Measurements from ENCODE around the gene TRIAP1. TPM values are rescaled to one million over a fixed set of nuclear protein-coding genes. Genes with fewer than 3 reads are reported as not detected.
A peak's percentile ranks its signal among the peaks of the same experiment; 100 is the strongest.

The TRIAP1 gene
- 10 to 100 TPM; 14.4 to 33.7 (median 28.0) TPM for total RNA-seq

GRCh38 chr12:120445911-120446843, at the start of gene TRIAP1, which contains the start of gene GATC:
Gene TRIAP1, minus strand, starts transcription at chr12:120446384. Its CDS starts 12 bp downstream, at chr12:120446372.
Gene GATC, plus strand, starts transcription at chr12:120446444. Its CDS starts 37 bp downstream, at chr12:120446481.
- ATAC-seq = peak; percentile 96 to 97
- TF ChIP-seq, protein P1, sequence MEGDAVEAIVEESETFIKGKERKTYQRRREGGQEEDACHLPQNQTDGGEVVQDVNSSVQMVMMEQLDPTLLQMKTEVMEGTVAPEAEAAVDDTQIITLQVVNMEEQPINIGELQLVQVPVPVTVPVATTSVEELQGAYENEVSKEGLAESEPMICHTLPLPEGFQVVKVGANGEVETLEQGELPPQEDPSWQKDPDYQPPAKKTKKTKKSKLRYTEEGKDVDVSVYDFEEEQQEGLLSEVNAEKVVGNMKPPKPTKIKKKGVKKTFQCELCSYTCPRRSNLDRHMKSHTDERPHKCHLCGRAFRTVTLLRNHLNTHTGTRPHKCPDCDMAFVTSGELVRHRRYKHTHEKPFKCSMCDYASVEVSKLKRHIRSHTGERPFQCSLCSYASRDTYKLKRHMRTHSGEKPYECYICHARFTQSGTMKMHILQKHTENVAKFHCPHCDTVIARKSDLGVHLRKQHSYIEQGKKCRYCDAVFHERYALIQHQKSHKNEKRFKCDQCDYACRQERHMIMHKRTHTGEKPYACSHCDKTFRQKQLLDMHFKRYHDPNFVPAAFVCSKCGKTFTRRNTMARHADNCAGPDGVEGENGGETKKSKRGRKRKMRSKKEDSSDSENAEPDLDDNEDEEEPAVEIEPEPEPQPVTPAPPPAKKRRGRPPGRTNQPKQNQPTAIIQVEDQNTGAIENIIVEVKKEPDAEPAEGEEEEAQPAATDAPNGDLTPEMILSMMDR (IDR thresholded peaks at IDR 0.05 in 4 of 5, conservative IDR thresholded peaks at IDR 0.05 in 1 of 5) = peak in 1 of 5 experiments; percentile 39
- peak; percentile 50 to 73 for TF ChIP-seq POLR2A (IDR thresholded peaks at IDR 0.05)
- intact Hi-C loops (cut with DNase I; ENCODE audit: low total_unique reads) = loop anchor here (2.0 to 10.0 kb wide), 2 partner anchors 23 to 199 kb away; partner anchors contain the start of genes CABP1 and SRSF9

GRCh38 chr12:120495186-120495730, 49.1 kb upstream of the TRIAP1 start:
- intact Hi-C loops (cut with DNase I; ENCODE audit: low total_unique reads) = loop anchor here (5.0 kb wide), 1 partner anchor 87 kb away; the partner anchor contains the start of gene POP5
- Histone ChIP-seq H3K27ac (peak overlapping the region; percentile 84 to 92 (median 85)), H3K9me3 (no peaks in the 10 kb centered on the region), H3K27me3 (no peaks in the 10 kb centered on the region), H3K36me3 (peaks cover 0 to 17% of the 10 kb centered on the region in 2 donors), H3K4me1 (peaks cover 28 to 31% of the 10 kb centered on the region in 2 donors), H3K4me3 (peak overlapping the region; percentile 66 to 100 (median 86))
- DNase-seq (no peak), ATAC-seq (peak; percentile 1)
- in situ Hi-C loops (cut with MboI; ENCODE audit: low sequenced_read_pairs in 4 of 4) = no loop called here
- no peak for TF ChIP-seq POLR2A (IDR thresholded peaks at IDR 0.05)
- TF ChIP-seq, protein P1 (IDR thresholded peaks at IDR 0.05 in 4 of 5, conservative IDR thresholded peaks at IDR 0.05 in 1 of 5) = no peak

More at GRCh38 chr12:120445911-120446843, at the start of gene TRIAP1, which contains the start of gene GATC:
- Histone ChIP-seq H3K9me3 (no peaks in the 10 kb centered on the region), H3K27me3 (no peaks in the 10 kb centered on the region), H3K27ac (peak within 1 kb of the TSS; percentile 82 to 96 (median 88)), H3K36me3 (peaks cover 0 to 52% of the 10 kb centered on the region in 2 donors), H3K4me1 (peaks cover 19 to 20% of the 10 kb centered on the region in 2 donors), H3K4me3 (peak within 1 kb of the TSS; percentile 85 to 96 (median 94))
- in situ Hi-C loops (cut with MboI; ENCODE audit: low sequenced_read_pairs in 4 of 4) = no loop called here
- peak; percentile 57 to 75 for DNase-seq

DNA sequence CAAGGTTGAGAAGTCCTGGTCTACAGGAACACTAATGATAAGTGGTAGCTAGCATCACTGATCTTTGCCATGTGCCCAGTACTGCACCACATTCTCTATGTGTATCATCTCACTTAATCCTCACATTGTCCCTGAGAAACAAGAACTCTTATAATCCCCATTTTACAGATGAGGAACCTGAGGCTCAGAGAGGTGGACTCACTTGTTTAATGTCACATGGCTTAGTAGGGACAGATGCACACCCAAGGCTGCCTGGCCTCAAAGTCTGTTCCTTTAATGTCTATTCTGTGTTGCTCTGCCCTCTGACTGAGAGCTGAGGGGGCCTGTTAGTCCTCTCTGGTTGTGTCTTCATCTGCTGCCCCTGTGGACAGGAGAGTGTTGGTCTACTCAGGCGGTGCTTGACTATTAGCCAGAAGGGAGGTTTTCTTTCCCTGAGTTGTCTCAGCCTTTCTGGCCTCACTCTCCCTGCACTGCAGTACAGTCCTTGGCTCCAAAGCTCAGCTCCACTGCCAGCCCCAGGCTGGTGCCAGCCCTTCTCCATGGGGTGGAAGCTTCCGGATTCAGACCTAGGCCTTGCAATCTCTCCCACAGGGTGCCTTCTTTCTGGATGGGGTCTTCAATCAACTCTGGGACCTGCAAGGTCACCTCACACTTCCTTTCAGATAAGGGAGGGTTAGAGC, 44.8 kb upstream of the TRIAP1 start:
- ATAC-seq (peak; percentile 27 to 30), DNase-seq (peak; percentile 11 to 58)
- in situ Hi-C loops (cut with MboI; ENCODE audit: low sequenced_read_pairs in 4 of 4) (no loop called here), intact Hi-C loops (cut with DNase I; ENCODE audit: low total_unique reads) (no loop called here)
- Histone ChIP-seq H3K9me3 (no peaks in the 10 kb centered on the region), H3K4me3 (no peak overlapping the region), H3K27ac (peak overlapping the region; percentile 22 to 79 (median 55)), H3K4me1 (peaks cover 16% of the 10 kb centered on the region in 2 donors), H3K36me3 (no peaks in the 10 kb centered on the region), H3K27me3 (no peaks in the 10 kb centered on the region)
- TF ChIP-seq, protein P1 (IDR thresholded peaks at IDR 0.05 in 4 of 5, conservative IDR thresholded peaks at IDR 0.05 in 1 of 5) = no peak
- no peak for TF ChIP-seq POLR2A (IDR thresholded peaks at IDR 0.05)

DNA sequence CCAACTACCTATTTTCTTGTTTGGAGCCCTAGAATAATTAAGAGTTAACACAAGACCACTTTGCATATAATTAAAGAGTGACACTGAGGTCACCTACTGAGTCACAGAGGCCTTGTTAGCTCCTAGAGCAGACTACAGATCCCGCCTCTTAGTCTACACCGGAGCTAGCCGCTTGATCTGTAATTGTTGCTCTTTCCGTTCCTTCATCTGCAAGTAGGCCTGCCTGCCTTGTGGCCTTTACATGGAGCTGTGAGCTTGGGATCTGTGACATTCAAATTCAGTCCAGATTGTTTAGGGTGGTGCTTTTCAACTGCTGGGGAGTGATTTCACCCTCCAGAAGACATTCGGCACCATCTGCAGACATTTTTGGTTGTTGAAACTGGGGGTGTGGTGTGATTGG, 44.1 kb upstream of the TRIAP1 start:
- no peaks in the 10 kb centered on the region for H3K9me3 ChIP-seq
- no peaks in the 10 kb centered on the region for H3K36me3 ChIP-seq
- H3K27me3 ChIP-seq = no peaks in the 10 kb centered on the region
- TF ChIP-seq, protein P1 (IDR thresholded peaks at IDR 0.05 in 4 of 5, conservative IDR thresholded peaks at IDR 0.05 in 1 of 5) = no peak
- TF ChIP-seq POLR2A (IDR thresholded peaks at IDR 0.05) = no peak
- intact Hi-C loops (cut with DNase I; ENCODE audit: low total_unique reads) = no loop called here
- DNase-seq (no peak), ATAC-seq (no peak)
- peaks cover 13 to 16% of the 10 kb centered on the region in 2 donors for H3K4me1 ChIP-seq
- peak overlapping the region in 2 of 4 donors; percentile 62 to 79 for H3K27ac ChIP-seq
- H3K4me3 ChIP-seq = no peak overlapping the region
- in situ Hi-C loops (cut with MboI; ENCODE audit: low sequenced_read_pairs in 4 of 4) = no loop called here
